Naive B cell (primary cell): Measurements from ENCODE around the gene PAX8. TPM values are rescaled to one million over a fixed set of nuclear protein-coding genes. Genes with fewer than 3 reads are reported as not detected.

Experiments used
- ATAC-seq, 2 donors: fragments of 150-1000 bp; cut with Tn5 transposase; 2 replicates each; pipeline ENCODE4 v1.10.0; 2021; ENCODE audit warnings: low read depth in 2 of 2, mild to moderate bottlenecking in 2 of 2, moderate library complexity in 2 of 2
- DNase-seq: peaks from one replicate; pipeline ENCODE4 v3.0.0; 2022
- H3K27ac Mint-ChIP-seq, 6 donors: one replicate each; pipeline ENCODE4 v1.8.0; 2020 to 2022; ENCODE audit warnings: mild to moderate bottlenecking in 6 of 6, mixed read lengths in 6 of 6, moderate library complexity in 5 of 6, inconsistent platforms in 2 of 6
- H3K27me3 Mint-ChIP-seq, 3 donors: one replicate each; pipeline ENCODE4 v1.8.0; 2021 to 2022; ENCODE audit warnings: mixed read lengths in 3 of 3, mild to moderate bottlenecking in 1 of 3
- H3K36me3 Mint-ChIP-seq, 2 donors: one replicate each; pipeline ENCODE4 v1.8.0; 2020 to 2022; ENCODE audit warnings: mixed read lengths in 2 of 2, inconsistent platforms in 1 of 2, mild to moderate bottlenecking in 1 of 2
- H3K4me1 Mint-ChIP-seq, 3 donors: one replicate each; pipeline ENCODE4 v1.8.0; 2020 to 2022; ENCODE audit warnings: mixed read lengths in 3 of 3, inconsistent platforms in 1 of 3, mild to moderate bottlenecking in 1 of 3, moderate library complexity in 1 of 3
- H3K4me3 Mint-ChIP-seq, 8 donors: one replicate each; pipeline ENCODE4 v1.8.0; 2020 to 2022; ENCODE audit warnings: mild to moderate bottlenecking in 8 of 8, mixed read lengths in 8 of 8, moderate library complexity in 8 of 8, inconsistent platforms in 2 of 8
- H3K9me3 Mint-ChIP-seq, 7 donors: one replicate each; pipeline ENCODE4 v1.8.0; 2020 to 2022; ENCODE audit warnings: mixed read lengths in 7 of 7, mild to moderate bottlenecking in 5 of 7, inconsistent platforms in 2 of 7, moderate library complexity in 1 of 7
- polyA plus RNA-seq, 6 donors: library from polyadenylated mRNA; unstranded; fragments of 300-500 nt; fragmentation: Illumina TruSeq; gene quantifications; one replicate each; pipeline ENCODE4 v1.2.3, GENCODE V29; 2021; ENCODE audit warnings: low read depth in 6 of 6

PAX8 gene
- polyA plus RNA-seq, 6 donors from 2014 or later: 0.11 to 0.49 (median 0.38) TPM; not detected in 2

DNA sequence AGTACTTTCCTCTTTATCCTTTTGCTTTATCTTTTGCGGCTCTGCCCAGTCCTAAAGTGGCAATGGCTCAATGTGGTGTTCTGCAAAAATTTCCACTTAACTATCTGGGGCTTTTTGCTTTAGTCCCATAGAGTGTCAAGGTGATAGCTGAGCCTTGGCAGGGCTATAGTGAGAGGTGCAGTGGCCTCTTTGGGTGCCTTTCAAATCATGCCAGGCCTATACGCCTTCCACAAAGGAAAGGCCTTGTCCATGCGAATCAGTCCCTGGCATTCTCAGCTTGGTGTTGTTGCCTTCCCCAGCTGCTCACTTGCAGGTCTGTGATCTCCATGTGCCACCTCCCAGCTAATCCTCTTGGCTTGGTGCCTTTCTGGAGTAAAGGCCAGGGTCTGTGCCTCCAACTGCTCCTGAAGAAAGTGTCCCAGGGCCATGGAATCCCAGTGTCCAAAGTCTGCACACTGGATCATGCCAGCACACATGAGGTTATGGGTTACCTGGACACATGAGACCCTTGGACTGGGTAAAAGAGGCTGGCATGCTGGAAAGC lies 26.6 kb downstream of the PAX8 start:
- Mint-ChIP-seq H3K27ac (no peak overlapping the region), H3K4me3 (no peak overlapping the region)

GRCh38 chr2:113251118-113251517 lies 27.6 kb downstream of the PAX8 start:
- peak overlapping the region in 5 of 6 donors; percentile 33 to 91 (median 54) for H3K27ac Mint-ChIP-seq
- H3K4me1 Mint-ChIP-seq: peaks cover 12 to 18% (median 13%) of the 10 kb centered on the region in 3 donors
- ATAC-seq (no peak), DNase-seq (no peak)
- H3K27me3 Mint-ChIP-seq: no peaks in the 10 kb centered on the region
- no peak overlapping the region for H3K4me3 Mint-ChIP-seq
- no peaks in the 10 kb centered on the region for H3K36me3 Mint-ChIP-seq
- H3K9me3 Mint-ChIP-seq: peaks cover 0 to 2% (median 0%) of the 10 kb centered on the region in 7 donors

More for the DNA sequence above, 26.6 kb downstream of the PAX8 start:
- DNase-seq (no peak), ATAC-seq (no peak)
- peaks cover 0 to 2% (median 0%) of the 10 kb centered on the region in 7 donors for H3K9me3 Mint-ChIP-seq
- H3K36me3 Mint-ChIP-seq: no peaks in the 10 kb centered on the region
- H3K4me1 Mint-ChIP-seq: peaks cover 14 to 19% (median 14%) of the 10 kb centered on the region in 3 donors
- H3K27me3 Mint-ChIP-seq: peaks cover 0 to 4% (median 0%) of the 10 kb centered on the region in 3 donors

DNA sequence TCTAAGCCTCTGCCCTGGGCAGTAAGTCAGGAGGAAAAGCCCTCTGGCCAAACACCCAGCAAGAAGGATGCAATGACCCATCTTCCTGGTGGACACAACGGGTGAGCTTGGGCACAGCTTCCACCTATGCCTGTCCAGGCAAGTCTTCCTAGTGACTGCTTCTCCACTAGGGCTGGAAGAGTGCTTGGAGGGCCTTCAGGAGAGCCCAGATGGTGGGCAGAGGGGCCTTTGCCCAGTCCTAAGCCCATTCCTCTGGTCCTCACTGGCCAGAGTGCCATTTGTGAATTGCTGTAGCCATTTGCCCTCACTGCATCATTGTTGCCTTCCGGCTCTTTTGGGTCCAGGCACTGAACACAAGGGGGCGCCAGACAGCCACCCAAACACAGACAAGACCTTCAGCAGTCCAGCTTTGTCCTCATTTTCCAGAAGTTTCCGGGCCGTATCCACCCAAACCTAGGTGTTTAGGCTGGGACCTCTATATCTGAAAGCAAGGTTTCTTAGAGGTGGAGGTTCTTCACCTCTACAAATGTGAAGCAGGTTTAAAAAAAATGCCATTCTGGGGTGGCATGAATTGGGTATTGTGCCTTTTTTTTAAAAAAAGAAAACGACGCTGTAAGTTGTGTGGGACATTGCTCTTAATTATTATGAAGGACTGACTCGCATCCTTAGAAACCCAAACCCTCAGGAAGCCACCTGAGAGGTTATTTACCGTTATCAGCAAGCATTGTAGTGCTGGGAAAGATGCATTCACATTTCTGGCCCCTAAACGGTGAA lies 29.5 kb downstream of the PAX8 start:
- peak; percentile 68 for DNase-seq
- no peaks in the 10 kb centered on the region for H3K27me3 Mint-ChIP-seq
- peaks cover 12 to 21% (median 13%) of the 10 kb centered on the region in 3 donors for H3K4me1 Mint-ChIP-seq
- no peak overlapping the region for H3K4me3 Mint-ChIP-seq
- no peaks in the 10 kb centered on the region for H3K36me3 Mint-ChIP-seq
- H3K9me3 Mint-ChIP-seq: no peaks in the 10 kb centered on the region
- peak overlapping the region in 1 of 6 donors; percentile 22 for H3K27ac Mint-ChIP-seq
- peak; percentile 65 to 79 for ATAC-seq

DNA sequence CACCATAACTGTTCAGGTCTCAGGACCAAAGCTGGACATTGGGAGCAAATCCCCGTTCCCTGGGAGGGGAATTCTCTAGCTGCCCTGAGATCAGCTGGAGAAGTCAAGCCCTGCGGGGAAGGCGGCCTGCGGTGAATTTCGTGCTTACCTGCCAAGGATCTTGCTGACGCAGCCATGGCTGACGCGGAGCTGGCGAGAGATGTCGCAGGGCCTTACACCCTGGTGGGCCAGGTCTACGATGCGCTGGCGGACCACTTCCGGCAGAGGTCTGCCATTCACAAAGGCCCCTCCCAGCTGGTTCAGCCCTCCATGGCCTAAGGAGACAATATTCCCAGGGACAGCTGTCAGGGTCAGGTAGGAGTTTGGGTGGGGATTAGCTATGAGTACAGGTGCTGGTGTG lies 32.1 kb downstream of the PAX8 start:
- DNase-seq: no peak
- no peaks in the 10 kb centered on the region for H3K9me3 Mint-ChIP-seq
- H3K4me3 Mint-ChIP-seq: peak overlapping the region in 1 of 8 donors; percentile 29
- peaks cover 11 to 16% (median 12%) of the 10 kb centered on the region in 3 donors for H3K4me1 Mint-ChIP-seq
- no peak for ATAC-seq
- H3K27me3 Mint-ChIP-seq: no peaks in the 10 kb centered on the region
- peak overlapping the region in 1 of 6 donors; percentile 52 for H3K27ac Mint-ChIP-seq
- H3K36me3 Mint-ChIP-seq: no peaks in the 10 kb centered on the region

GRCh38 chr2:113245276-113245711 lies 33.4 kb downstream of the PAX8 start:
- Mint-ChIP-seq H3K36me3 (no peaks in the 10 kb centered on the region), H3K27me3 (peaks cover 0 to 6% (median 0%) of the 10 kb centered on the region in 3 donors), H3K4me3 (no peak overlapping the region), H3K9me3 (no peaks in the 10 kb centered on the region), H3K27ac (peak overlapping the region in 2 of 6 donors; percentile 4 to 54), H3K4me1 (peaks cover 0 to 14% (median 11%) of the 10 kb centered on the region in 3 donors)
- DNase-seq: no peak
- no peak for ATAC-seq

DNA sequence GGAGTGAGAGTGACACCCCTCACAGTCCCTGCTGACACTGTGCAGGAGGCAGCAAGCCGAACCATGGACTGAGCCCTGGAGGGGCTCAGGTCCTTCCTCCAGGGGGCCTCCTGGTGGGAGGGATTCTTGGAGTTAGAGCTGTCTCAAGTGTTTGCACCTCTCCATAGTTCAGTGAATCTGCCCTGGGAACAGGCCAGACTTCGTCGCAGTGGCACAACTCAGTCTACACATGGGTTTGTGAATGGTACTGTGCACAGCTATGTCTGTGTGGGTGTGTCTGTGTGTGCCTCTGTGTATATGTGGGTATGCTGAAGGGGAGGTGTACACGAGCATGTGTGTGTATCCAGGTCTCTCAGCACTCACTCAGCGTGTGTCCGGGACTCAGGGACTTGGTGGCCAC lies 36.4 kb downstream of the PAX8 start:
- Mint-ChIP-seq H3K27ac (no peak overlapping the region), H3K9me3 (no peaks in the 10 kb centered on the region), H3K4me1 (peaks cover 3 to 21% (median 14%) of the 10 kb centered on the region in 3 donors), H3K36me3 (no peaks in the 10 kb centered on the region), H3K4me3 (no peak overlapping the region), H3K27me3 (peaks cover 0 to 6% (median 0%) of the 10 kb centered on the region in 3 donors)
- DNase-seq: no peak
- ATAC-seq: no peak

DNA sequence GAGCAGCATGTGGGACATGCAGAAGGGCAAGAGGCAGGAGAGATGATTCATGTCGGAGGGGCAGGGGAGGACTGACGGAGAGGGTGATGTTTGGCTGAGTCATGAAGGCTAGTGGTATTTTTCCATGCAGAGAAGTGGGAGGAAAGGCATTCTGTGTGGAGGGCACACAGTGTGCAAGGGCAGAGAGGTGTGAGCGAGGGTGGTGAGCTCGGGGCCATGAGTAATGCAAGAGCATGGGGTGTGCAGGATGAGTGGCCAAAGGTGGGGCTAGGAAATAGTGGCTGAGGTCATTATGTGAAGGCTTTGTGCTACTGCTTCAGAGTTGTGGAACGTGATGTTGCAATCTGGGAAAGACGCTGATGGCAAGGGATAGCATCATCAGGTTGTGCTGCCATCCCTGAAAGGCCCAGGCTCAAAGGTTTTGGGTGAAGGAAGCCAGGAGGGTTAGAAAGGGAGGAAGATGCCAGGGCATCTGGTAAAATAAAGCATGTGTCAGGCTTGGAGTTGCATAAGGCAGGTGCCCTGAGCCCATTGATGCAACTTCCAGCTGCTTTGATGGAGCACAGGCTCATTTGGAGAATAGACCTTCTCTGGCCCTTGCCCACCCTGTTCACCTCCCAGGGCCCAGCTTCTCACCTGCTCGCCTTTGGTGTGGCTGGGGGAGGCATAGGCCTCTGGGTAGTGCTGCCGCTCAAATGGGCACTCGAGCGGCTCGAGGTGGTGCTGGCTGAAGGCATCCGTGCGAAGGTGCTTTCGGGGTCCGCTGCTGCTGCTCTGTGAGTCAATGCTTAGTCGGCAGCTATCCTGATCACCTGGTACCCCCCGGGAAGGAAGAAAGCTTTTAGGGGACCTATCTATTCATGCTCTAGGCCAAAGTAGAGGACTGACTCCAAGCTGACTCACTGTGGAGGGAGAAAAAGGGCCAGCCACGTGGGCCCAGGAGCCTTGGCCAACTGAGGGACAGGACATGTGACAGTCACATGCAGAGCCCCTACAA lies 37.5 kb downstream of the PAX8 start:
- peaks cover 0 to 6% (median 0%) of the 10 kb centered on the region in 3 donors for H3K27me3 Mint-ChIP-seq
- peaks cover 4 to 29% (median 17%) of the 10 kb centered on the region in 3 donors for H3K4me1 Mint-ChIP-seq
- no peaks in the 10 kb centered on the region for H3K36me3 Mint-ChIP-seq
- H3K9me3 Mint-ChIP-seq: no peaks in the 10 kb centered on the region
- H3K4me3 Mint-ChIP-seq: peak overlapping the region in 1 of 8 donors; percentile 1
- peak overlapping the region in 3 of 6 donors; percentile 2 to 55 (median 43) for H3K27ac Mint-ChIP-seq
- ATAC-seq (no peak), DNase-seq (no peak)

GRCh38 chr2:113240150-113240914 lies 38.4 kb downstream of the PAX8 start:
- peaks cover 0 to 6% (median 0%) of the 10 kb centered on the region in 3 donors for H3K27me3 Mint-ChIP-seq
- H3K4me3 Mint-ChIP-seq: peak overlapping the region in 1 of 8 donors; percentile 1
- no peak for ATAC-seq
- no peaks in the 10 kb centered on the region for H3K9me3 Mint-ChIP-seq
- H3K27ac Mint-ChIP-seq: peak overlapping the region in 3 of 6 donors; percentile 21 to 79 (median 55)
- H3K36me3 Mint-ChIP-seq: peaks cover 0 to 4% of the 10 kb centered on the region in 2 donors
- no peak for DNase-seq
- peaks cover 4 to 29% (median 17%) of the 10 kb centered on the region in 3 donors for H3K4me1 Mint-ChIP-seq

GRCh38 chr2:113238871-113239839 lies 39.6 kb downstream of the PAX8 start:
- H3K4me3 Mint-ChIP-seq: no peak overlapping the region
- H3K4me1 Mint-ChIP-seq: peaks cover 4 to 35% (median 19%) of the 10 kb centered on the region in 3 donors
- DNase-seq: no peak
- peak overlapping the region in 2 of 6 donors; percentile 34 to 41 for H3K27ac Mint-ChIP-seq
- ATAC-seq: no peak
- peaks cover 0 to 9% of the 10 kb centered on the region in 2 donors for H3K36me3 Mint-ChIP-seq
- H3K27me3 Mint-ChIP-seq: peaks cover 0 to 6% (median 0%) of the 10 kb centered on the region in 3 donors
- no peaks in the 10 kb centered on the region for H3K9me3 Mint-ChIP-seq

DNA sequence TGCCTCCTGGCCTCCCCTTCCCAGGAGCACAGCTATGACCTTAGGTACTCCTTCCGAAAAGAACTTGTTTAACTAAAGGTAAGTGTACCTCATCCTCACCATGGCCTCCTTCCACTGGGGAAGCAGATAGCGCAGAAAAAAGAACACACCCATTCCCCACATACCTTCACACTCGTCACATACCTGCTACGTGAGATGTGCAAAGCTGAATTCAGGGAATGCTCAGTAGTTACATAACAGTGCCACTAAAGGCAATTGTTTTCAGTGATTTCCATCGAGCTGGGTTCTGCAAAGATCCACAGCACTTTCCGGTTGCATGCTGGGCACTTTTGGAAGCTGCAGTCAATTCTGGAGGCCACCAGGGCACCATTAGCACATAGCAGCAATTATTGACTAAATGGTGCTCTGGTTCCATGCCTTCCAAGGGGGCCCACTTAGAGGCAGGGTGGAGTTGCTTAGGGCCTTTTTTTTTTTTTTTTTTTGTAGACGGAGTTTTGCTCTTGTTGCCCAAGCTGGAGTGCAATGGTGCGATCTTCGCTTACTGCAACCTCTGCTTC lies 41.0 kb downstream of the PAX8 start:
- H3K4me3 Mint-ChIP-seq: peak overlapping the region in 5 of 8 donors; percentile 20 to 68 (median 56)
- H3K36me3 Mint-ChIP-seq: peaks cover 0 to 9% of the 10 kb centered on the region in 2 donors
- H3K9me3 Mint-ChIP-seq: no peaks in the 10 kb centered on the region
- DNase-seq (no peak), ATAC-seq (no peak)
- H3K27me3 Mint-ChIP-seq: peaks cover 0 to 6% (median 0%) of the 10 kb centered on the region in 3 donors
- H3K4me1 Mint-ChIP-seq: peaks cover 4 to 35% (median 15%) of the 10 kb centered on the region in 3 donors
- H3K27ac Mint-ChIP-seq: no peak overlapping the region
